ENCODE data around the gene MORF4L2. TPM values are rescaled to one million over a fixed set of nuclear protein-coding genes. Genes with fewer than 3 reads are reported as not detected.

The MORF4L2 gene
- total RNA-seq, 6 experiments from 2014 or later, result 529 to 650 (median 569) TPM

GRCh38 chrX:103628386-103629317, 57.8 kb downstream of the MORF4L2 start, which contains the start of gene TCEAL1:
Gene TCEAL1 (plus strand): TSS chrX:103628975. CDS start chrX:103629917, 942 bp downstream.
- Mint-ChIP-seq H3K27me3 (ENCODE audit: insufficient read depth) (no peaks in the 10 kb centered on the region), H3K4me1 (ENCODE audit: low read depth) (peaks cover 38% of the 10 kb centered on the region)

GRCh38 chrX:103626855-103627254, 59.6 kb downstream of the MORF4L2 start:
- no peaks in the 10 kb centered on the region for H3K9me3 Mint-ChIP-seq
- DNase-seq, result peak; percentile 47
- no peaks in the 10 kb centered on the region for H3K27me3 Mint-ChIP-seq (ENCODE audit: insufficient read depth)
- peaks cover 38% of the 10 kb centered on the region for H3K4me1 Mint-ChIP-seq (ENCODE audit: low read depth)
- H3K27ac Mint-ChIP-seq, result peak overlapping the region; percentile 82
- no peak for TF ChIP-seq CTCF (IDR thresholded peaks at IDR 0.05)
- H3K4me3 Mint-ChIP-seq, result peak overlapping the region; percentile 73
- peaks cover 5% of the 10 kb centered on the region; the same call in 1 of the 2 replicates for H3K36me3 Mint-ChIP-seq (ENCODE audit: low read depth)

More at GRCh38 chrX:103628386-103629317, 57.8 kb downstream of the MORF4L2 start, which contains the start of gene TCEAL1:
- Mint-ChIP-seq H3K27ac (peak within 1 kb of the TSS; percentile 84), H3K36me3 (ENCODE audit: low read depth) (peaks cover 5% of the 10 kb centered on the region; the same call in 1 of the 2 replicates), H3K4me3 (peak within 1 kb of the TSS; percentile 92), H3K9me3 (no peaks in the 10 kb centered on the region)
- no peak for DNase-seq
- TF ChIP-seq CTCF (IDR thresholded peaks at IDR 0.05), result no peak

Other genes starting within 250 kb of the MORF4L2 start
- gene RAB40A, start 167.2 kb downstream of the MORF4L2 start, total RNA-seq (2021; fragmentation: NEBNext Ultra II Directional; extraction: Animal tissue kit (Norgen Biotek cat#: 25700)), result under 1 TPM in 4 of 6 experiments, not detected in 2; 0.11 to 0.15 (median 0.13) TPM
- 100 to 1,000 TPM in 5 of 6 experiments, 10 to 100 TPM in 1; 92.4 to 119 (median 118) TPM for gene TCEAL4, start 101.2 kb downstream of the MORF4L2 start, total RNA-seq (2021; fragmentation: NEBNext Ultra II Directional; extraction: Animal tissue kit (Norgen Biotek cat#: 25700))
- 10 to 100 TPM; 54.3 to 75.5 (median 62.7) TPM for gene TCEAL3, start 78.7 kb downstream of the MORF4L2 start, total RNA-seq (2021; fragmentation: NEBNext Ultra II Directional; extraction: Animal tissue kit (Norgen Biotek cat#: 25700))
- 10 to 100 TPM; 33.4 to 36.8 (median 35.9) TPM for gene TCEAL1, start 57.7 kb downstream of the MORF4L2 start, total RNA-seq (2021; fragmentation: NEBNext Ultra II Directional; extraction: Animal tissue kit (Norgen Biotek cat#: 25700))
- not detected for gene TMEM31, start 24.2 kb upstream of the MORF4L2 start, total RNA-seq (2021; fragmentation: NEBNext Ultra II Directional; extraction: Animal tissue kit (Norgen Biotek cat#: 25700))
- gene PLP1, start 90.1 kb upstream of the MORF4L2 start, total RNA-seq (2021; fragmentation: NEBNext Ultra II Directional; extraction: Animal tissue kit (Norgen Biotek cat#: 25700)), result 1 to 10 TPM in 1 of 6 experiments, under 1 TPM in 5; 0.12 to 1.2 (median 0.50) TPM
- gene RAB9B, start 145.6 kb upstream of the MORF4L2 start, total RNA-seq (2021; fragmentation: NEBNext Ultra II Directional; extraction: Animal tissue kit (Norgen Biotek cat#: 25700)), result under 1 TPM; 0.14 to 0.40 (median 0.25) TPM